Mesendoderm (in vitro differentiated cells): ENCODE results near the gene DGCR2.

ENCODE experiments used
- DNase-seq: peaks from one replicate; pipeline ENCODE4 v3.0.0; 2013
- H2AK5ac ChIP-seq: 2 replicates; pipeline ENCODE4 v1.6.1; 2013; ENCODE audit warnings: low read length, inconsistent platforms
- H2BK120ac ChIP-seq: 2 replicates; pipeline ENCODE4 v1.6.1; 2013; ENCODE audit warnings: low read depth, mild to moderate bottlenecking, low read length, moderate library complexity, mixed read lengths
- H2BK15ac ChIP-seq: replicated peaks from 2 replicates; pipeline ENCODE4 v1.6.1; 2013; ENCODE audit warnings: low read depth, mild to moderate bottlenecking, moderate library complexity
- H2BK5ac ChIP-seq: 2 replicates; pipeline ENCODE4 v1.6.1; 2013; ENCODE audit warnings: low read length, inconsistent platforms
- H3K18ac ChIP-seq: 2 replicates; pipeline ENCODE4 v1.6.1; 2013; ENCODE audit warnings: mild to moderate bottlenecking, low read length, mixed read lengths
- H3K23ac ChIP-seq: one replicate; pipeline ENCODE4 v1.6.1; 2013; ENCODE audit warnings: low read length
- H3K27ac ChIP-seq: 2 replicates; pipeline ENCODE4 v1.5.1; 2013; ENCODE audit warnings: low read depth, mild to moderate bottlenecking, inconsistent platforms, low read length, moderate library complexity
- H3K27me3 ChIP-seq: 2 replicates; pipeline ENCODE4 v1.6.1; 2013; ENCODE audit warnings: low read length, control low read depth, mild to moderate bottlenecking, inconsistent platforms; ENCODE audit not compliant: insufficient read depth, poor library complexity
- H3K36me3 ChIP-seq: 2 replicates; pipeline ENCODE4 v1.6.1; 2013; ENCODE audit warnings: low read length, inconsistent platforms; ENCODE audit not compliant: control insufficient read depth, insufficient read depth
- H3K4ac ChIP-seq: one replicate; pipeline ENCODE4 v1.6.1; 2013; ENCODE audit warnings: low read depth, mild to moderate bottlenecking, low read length, moderate library complexity
- H3K4me1 ChIP-seq: 2 replicates; pipeline ENCODE4 v1.6.1; 2013; ENCODE audit warnings: low read depth, low read length, inconsistent platforms; ENCODE audit not compliant: control insufficient read depth
- H3K4me2 ChIP-seq: 2 replicates; pipeline ENCODE4 v1.6.1; 2013; ENCODE audit warnings: low read length
- H3K4me3 ChIP-seq: 2 replicates; pipeline ENCODE4 v1.5.1; 2013; ENCODE audit warnings: mild to moderate bottlenecking, low read length
- H3K56ac ChIP-seq: one replicate; pipeline ENCODE4 v1.6.1; 2013; ENCODE audit warnings: low read length
- H3K79me1 ChIP-seq: 2 replicates; pipeline ENCODE4 v1.6.1; 2013; ENCODE audit warnings: low read length, inconsistent platforms
- H3K79me2 ChIP-seq: 2 replicates; pipeline ENCODE4 v1.6.1; 2013; ENCODE audit warnings: mild to moderate bottlenecking, low read length; ENCODE audit not compliant: control insufficient read depth, insufficient read depth
- H3K9ac ChIP-seq: 2 replicates; pipeline ENCODE4 v1.6.1; 2013; ENCODE audit warnings: low read length, inconsistent platforms
- H4K5ac ChIP-seq: one replicate; pipeline ENCODE4 v1.6.1; 2013; ENCODE audit warnings: low read length
- H4K8ac ChIP-seq: one replicate; pipeline ENCODE4 v1.6.1; 2013; ENCODE audit warnings: low read depth, mild to moderate bottlenecking, control low read depth, low read length, moderate library complexity
- WGBS: extraction: QIAGEN DNeasy Blood & Tissue Kit; methylation state at CpG from one replicate; pipeline ENCODE4 v1.1.7; 2013; ENCODE audit warnings: low lambda C conversion rate, missing lambda C conversion rate; ENCODE audit not compliant: insufficient coverage; ENCODE audit errors: extremely low coverage; 5-methylcytosine and 5-hydroxymethylcytosine counted together

Gene DGCR2

GRCh38 chr22:19058713-19059451 is 63.3 kb downstream of the DGCR2 start:
- no peak overlapping the region for H3K23ac ChIP-seq
- no peak overlapping the region for H3K27ac ChIP-seq
- H3K4me2 ChIP-seq = no peak overlapping the region
- H3K56ac ChIP-seq = no peak overlapping the region
- H3K9ac ChIP-seq = no peak overlapping the region
- WGBS = no CpG with 5 or more reads among the region's 16 CpGs
- H3K18ac ChIP-seq = no peak overlapping the region
- no peaks in the 10 kb centered on the region for H3K27me3 ChIP-seq
- H3K4ac ChIP-seq = no peak overlapping the region
- H3K79me1 ChIP-seq = no peaks in the 10 kb centered on the region
- no peak for DNase-seq
- H3K36me3 ChIP-seq = peaks cover 7% of the 10 kb centered on the region
- no peak overlapping the region for H2AK5ac ChIP-seq
- H2BK5ac ChIP-seq = no peak overlapping the region
- no peak overlapping the region for H4K8ac ChIP-seq
- no peak overlapping the region for H2BK120ac ChIP-seq
- no peaks in the 10 kb centered on the region for H3K4me1 ChIP-seq
- no peak overlapping the region for H3K4me3 ChIP-seq
- H3K79me2 ChIP-seq = no peaks in the 10 kb centered on the region
- H2BK15ac ChIP-seq = no peak overlapping the region
- H4K5ac ChIP-seq = no peak overlapping the region

DNA sequence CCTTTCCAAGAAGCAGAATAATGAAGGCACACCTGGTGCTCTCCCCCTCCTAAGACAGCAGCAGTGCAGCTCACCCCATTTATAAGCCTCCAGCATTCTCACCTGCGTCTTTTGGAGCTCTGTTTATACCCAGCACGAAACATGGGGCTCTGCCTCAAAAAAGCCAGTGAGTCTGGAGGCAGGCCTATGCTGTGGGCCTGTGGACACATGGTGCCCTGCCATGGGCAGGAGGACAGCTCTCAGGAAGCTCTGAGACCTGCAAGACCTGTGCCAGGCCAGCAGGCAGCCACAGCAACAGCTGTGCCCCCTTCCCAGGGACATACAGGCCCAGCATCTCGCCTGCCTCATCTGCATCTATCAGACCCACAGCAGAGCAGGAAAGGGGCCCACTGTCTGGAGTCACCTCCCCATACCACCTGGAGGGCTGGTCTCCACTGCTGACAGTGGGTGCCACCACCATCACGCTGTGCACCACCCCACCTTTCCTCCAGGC is 64.2 kb downstream of the DGCR2 start:
- no CpG with 5 or more reads among the region's 4 CpGs for WGBS
- Histone ChIP-seq H3K27ac (no peak overlapping the region), H4K8ac (no peak overlapping the region), H3K56ac (no peak overlapping the region), H3K4ac (no peak overlapping the region), H2BK120ac (no peak overlapping the region), H3K27me3 (no peaks in the 10 kb centered on the region), H3K23ac (no peak overlapping the region), H3K4me1 (no peaks in the 10 kb centered on the region), H3K79me2 (no peaks in the 10 kb centered on the region), H2AK5ac (no peak overlapping the region), H3K9ac (no peak overlapping the region), H3K18ac (no peak overlapping the region), H2BK5ac (no peak overlapping the region), H3K4me2 (no peak overlapping the region), H3K79me1 (no peaks in the 10 kb centered on the region), H3K36me3 (peaks cover 6% of the 10 kb centered on the region), H4K5ac (no peak overlapping the region), H3K4me3 (no peak overlapping the region), H2BK15ac (no peak overlapping the region)
- no peak for DNase-seq

GRCh38 chr22:19057539-19057938 is 64.7 kb downstream of the DGCR2 start:
- Histone ChIP-seq H3K56ac (no peak overlapping the region), H3K4ac (no peak overlapping the region), H3K27ac (no peak overlapping the region), H3K4me3 (no peak overlapping the region), H3K36me3 (peaks cover 6% of the 10 kb centered on the region), H2BK120ac (no peak overlapping the region), H3K79me1 (no peaks in the 10 kb centered on the region), H3K18ac (no peak overlapping the region), H3K9ac (no peak overlapping the region), H4K5ac (no peak overlapping the region), H3K27me3 (no peaks in the 10 kb centered on the region), H4K8ac (no peak overlapping the region), H2BK5ac (no peak overlapping the region), H2BK15ac (no peak overlapping the region), H3K4me2 (no peak overlapping the region), H3K4me1 (no peaks in the 10 kb centered on the region), H3K79me2 (no peaks in the 10 kb centered on the region), H3K23ac (no peak overlapping the region), H2AK5ac (no peak overlapping the region)
- no peak for DNase-seq
- no CpG with 5 or more reads among the region's 8 CpGs for WGBS

DNA sequence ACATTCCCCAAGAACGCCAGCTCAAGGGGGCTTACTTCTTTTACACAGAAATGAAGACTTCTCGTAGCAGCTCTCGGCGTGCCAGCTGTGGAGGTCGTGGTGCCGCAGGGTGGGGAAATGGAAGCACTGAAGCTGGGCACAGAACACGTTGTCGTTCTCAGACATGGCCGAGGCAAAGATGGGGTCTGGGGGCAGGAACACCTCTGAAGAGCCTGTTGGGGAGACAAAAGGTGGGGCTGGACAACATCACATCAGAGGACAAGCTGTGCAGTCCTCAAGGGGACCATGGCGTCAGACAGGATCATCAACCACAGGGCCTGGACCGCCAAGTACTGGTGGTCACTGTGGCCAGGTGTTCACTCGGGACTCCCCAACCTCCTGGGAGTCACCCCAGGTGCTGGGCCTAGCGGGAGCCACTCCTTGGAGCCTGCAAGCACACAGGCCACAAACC is 65.2 kb downstream of the DGCR2 start:
- H2BK120ac ChIP-seq = no peak overlapping the region
- H3K23ac ChIP-seq = no peak overlapping the region
- H3K79me2 ChIP-seq = no peaks in the 10 kb centered on the region
- H3K4me3 ChIP-seq = no peak overlapping the region
- no peak overlapping the region for H4K5ac ChIP-seq
- no peak overlapping the region for H3K56ac ChIP-seq
- no peak overlapping the region for H3K27ac ChIP-seq
- no peak overlapping the region for H4K8ac ChIP-seq
- H3K18ac ChIP-seq = no peak overlapping the region
- H3K27me3 ChIP-seq = no peaks in the 10 kb centered on the region
- no peak overlapping the region for H2AK5ac ChIP-seq
- no peak overlapping the region for H2BK5ac ChIP-seq
- H3K9ac ChIP-seq = no peak overlapping the region
- H2BK15ac ChIP-seq = no peak overlapping the region
- peaks cover 6% of the 10 kb centered on the region for H3K36me3 ChIP-seq
- H3K79me1 ChIP-seq = no peaks in the 10 kb centered on the region
- WGBS = no CpG with 5 or more reads among the region's 13 CpGs
- H3K4me1 ChIP-seq = no peaks in the 10 kb centered on the region
- H3K4me2 ChIP-seq = no peak overlapping the region
- DNase-seq = no peak
- no peak overlapping the region for H3K4ac ChIP-seq

DNA sequence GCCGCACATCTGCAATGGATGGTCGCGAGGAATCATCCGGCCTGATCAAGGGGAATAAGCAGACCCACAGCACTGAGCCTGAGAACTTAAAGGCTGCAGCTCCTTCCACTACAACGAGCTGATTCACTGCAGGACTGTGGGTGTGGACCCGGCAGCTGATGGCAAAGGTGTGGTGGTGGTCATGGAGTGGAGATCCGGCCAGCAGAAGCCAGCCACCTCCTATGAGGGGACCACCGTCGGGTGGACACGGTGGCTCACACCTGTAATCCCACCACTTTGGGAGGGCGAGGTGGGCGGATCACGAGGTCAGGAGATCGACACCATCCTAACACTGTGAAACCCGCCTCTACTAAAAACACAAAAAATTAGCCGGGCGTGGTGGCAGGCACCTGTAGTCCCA is 66.4 kb downstream of the DGCR2 start:
- Histone ChIP-seq H2BK120ac (no peak overlapping the region), H2AK5ac (no peak overlapping the region), H3K27me3 (no peaks in the 10 kb centered on the region), H2BK5ac (no peak overlapping the region), H3K9ac (no peak overlapping the region), H3K4me3 (no peak overlapping the region), H3K79me2 (no peaks in the 10 kb centered on the region), H3K4me2 (no peak overlapping the region), H3K4ac (no peak overlapping the region), H3K4me1 (no peaks in the 10 kb centered on the region), H3K23ac (no peak overlapping the region), H3K79me1 (no peaks in the 10 kb centered on the region), H4K5ac (no peak overlapping the region), H3K36me3 (peaks cover 6% of the 10 kb centered on the region), H3K18ac (no peak overlapping the region), H4K8ac (no peak overlapping the region), H3K27ac (no peak overlapping the region), H2BK15ac (no peak overlapping the region), H3K56ac (no peak overlapping the region)
- no peak for DNase-seq
- no CpG with 5 or more reads among the region's 17 CpGs for WGBS
